Panc1 (cell line): ENCODE results near the gene HOXB13. TPM values are rescaled to one million over a fixed set of nuclear protein-coding genes. Genes with fewer than 3 reads are reported as not detected.

Experiments
- ATAC-seq: fragments of 200-7000 bp; cut with Tn5 transposase; 2 replicates; pipeline ENCODE4 v1.9.1; 2020; ENCODE audit warnings: mild to moderate bottlenecking, moderate library complexity
- BruUV-seq: library from RNA; stranded (reverse); fragments of 400-500 nt; replicated peaks from 2 replicates; lab custom pipeline; 2021; lab: Mats Ljungman, UMichigan
- CTCF ChIA-PET: fragments of 300-600 bp; sonication (Branson Sonifier 250); formaldehyde crosslinking; loops from one replicate; lab custom pipeline; 2022; ENCODE audit warnings: antibody characterized with exemption; lab: Charles Lee
- POLR2A ChIA-PET: fragments of 300-600 bp; sonication (Branson Sonifier 250); formaldehyde crosslinking; loops from one replicate; lab custom pipeline; 2022; ENCODE audit warnings: antibody characterized with exemption; lab: Charles Lee
- DNase-seq: peaks from one replicate; pipeline ENCODE4 v3.0.0-alpha.2; 2010; ENCODE audit warnings: low read depth, low spot score
- H3K27ac ChIP-seq: 2 replicates; pipeline ENCODE4 v1.5.1; 2011; ENCODE audit warnings: mild to moderate bottlenecking, low read length, inconsistent platforms
- H3K27me3 ChIP-seq: fragments of 200-500 bp; sonication (Bioruptor generic); 2 replicates; pipeline ENCODE4 v1.6.0; 2014; ENCODE audit warnings: low read length, inconsistent platforms; ENCODE audit not compliant: control insufficient read depth, insufficient read depth
- H3K36me3 ChIP-seq: fragments of 200-500 bp; sonication (Bioruptor generic); 2 replicates; pipeline ENCODE4 v1.5.1; 2014; ENCODE audit warnings: inconsistent platforms, mild to moderate bottlenecking, low read length, moderate library complexity; ENCODE audit not compliant: control insufficient read depth, insufficient read depth
- H3K4me1 ChIP-seq: 2 replicates; pipeline ENCODE4 v1.5.1; 2011; ENCODE audit warnings: inconsistent platforms, mild to moderate bottlenecking, low read length, moderate library complexity; ENCODE audit not compliant: control insufficient read depth, insufficient read depth
- H3K4me3 ChIP-seq, 2 experiments: 2 replicates each; pipeline ENCODE4 v1.5.1; 2011 to 2012; ENCODE audit warnings: low read depth in 2 of 2, low read length in 2 of 2, mild to moderate bottlenecking in 2 of 2, inconsistent platforms in 1 of 2, moderate library complexity in 1 of 2
- H3K9me3 ChIP-seq: fragments of 200-500 bp; sonication (Bioruptor generic); 2 replicates; pipeline ENCODE4 v1.5.1; 2014; ENCODE audit warnings: low read depth, mild to moderate bottlenecking, inconsistent platforms, low read length, moderate library complexity; ENCODE audit not compliant: control insufficient read depth, insufficient read depth
- CTCF ChIP-seq: fragments of 450-650 bp; IDR thresholded peaks from 2 replicates; pipeline ENCODE4 v1.5.1; 2017; ENCODE audit warnings: mild to moderate bottlenecking
- POLR2AphosphoS5 ChIP-seq: IDR thresholded peaks from 2 replicates; pipeline ENCODE4 v1.6.1; 2012; ENCODE audit warnings: mild to moderate bottlenecking, low read depth, low read length, moderate library complexity
- REST ChIP-seq, 2 experiments: IDR thresholded peaks; 2 replicates each; pipeline ENCODE4 v1.6.1; 2011 to 2012; ENCODE audit warnings: low read depth in 2 of 2, control low read depth in 1 of 2, low read length in 1 of 2, mild to moderate bottlenecking in 1 of 2, moderate library complexity in 1 of 2; ENCODE audit not compliant: insufficient read depth in 1 of 2
- SIN3A ChIP-seq: IDR thresholded peaks from 2 replicates; pipeline ENCODE4 v1.6.1; 2012; ENCODE audit warnings: low read depth, mild to moderate bottlenecking, low read length, moderate library complexity, borderline replicate concordance; ENCODE audit not compliant: insufficient read depth
- TCF7L2 ChIP-seq: IDR thresholded peaks from 2 replicates; pipeline ENCODE4 v1.6.1; 2011; ENCODE audit warnings: mild to moderate bottlenecking, low read depth, low read length, inconsistent platforms
- in situ Hi-C: cut with HindIII; loops from 2 replicates; pipeline ENCODE4 v1.10.0; 2016; ENCODE audit warnings: low sequenced_read_pairs, low pct_unique_long_range_greater_than_20kb
- intact Hi-C: fragments of 100-400 bp; cut with micrococcal nuclease; formaldehyde crosslinking; loops from one replicate; pipeline ENCODE4 v1.10.0; 2022; ENCODE audit not compliant: unreplicated experiment
- total RNA-seq: library from RNA; stranded (reverse); gene quantifications from one replicate; pipeline ENCODE4 v1.2.1, GENCODE V29; 2021; ENCODE audit not compliant: unreplicated experiment

HOXB13 gene
- total RNA-seq, 1 experiment from 2014 or later: 8.1 TPM

- no peaks in the 10 kb centered on the region; the same call in 1 of the 2 replicates for H3K27me3 ChIP-seq
- no peaks in the 10 kb centered on the region for H3K36me3 ChIP-seq
- no peaks in the 10 kb centered on the region for H3K9me3 ChIP-seq
- no peak for DNase-seq
- TF ChIP-seq SIN3A: no peak
- no peak for TF ChIP-seq POLR2AphosphoS5
- TF ChIP-seq TCF7L2: no peak
- TF ChIP-seq CTCF: no peak
- no peak for TF ChIP-seq REST (IDR thresholded peaks at IDR 0.05; ENCODE audit: insufficient read depth in 1 of 2, low read depth in 2 of 2, low read length in 1 of 2)
- no peaks in the 10 kb centered on the region for H3K4me1 ChIP-seq
- ChIA-PET CTCF (interaction anchor here (1.2 kb wide), 1 partner anchor 141 kb away, joined by 4 read pairs; no protein-coding TSS in a partner anchor), POLR2A (interaction anchor here (0.7 kb wide), 1 partner anchor 10 kb away, joined by 3 read pairs; the partner anchor contains the start of gene HOXB13)
- H3K27ac ChIP-seq: no peak overlapping the region
- intact Hi-C loops (no loop called here), in situ Hi-C loops (loop anchor here (5.0 to 10.0 kb wide), 2 partner anchors 64 to 166 kb away; partner anchors contain the start of gene UBE2Z)
- no peak for ATAC-seq
- no TSS peak for BruUV-seq
- no peak overlapping the region for H3K4me3 ChIP-seq
Observed at GRCh38 chr17:48738424-48738802, 9.9 kb upstream of the HOXB13 start.

- no peak for ATAC-seq
- no peaks in the 10 kb centered on the region for H3K9me3 ChIP-seq
- no TSS peak for BruUV-seq
- H3K27ac ChIP-seq: no peak overlapping the region
- ChIA-PET CTCF (interaction anchor here (1.1 to 1.2 kb wide), 2 partner anchors 142 to 147 kb away, joined by 4 to 6 read pairs; no protein-coding TSS in a partner anchor), POLR2A (interaction anchor here (0.5 to 0.7 kb wide), 4 partner anchors 9 to 93 kb away, joined by 3 to 8 read pairs (median 5); partner anchors contain the start of gene HOXB13)
- no peaks in the 10 kb centered on the region; the same call in 1 of the 2 replicates for H3K27me3 ChIP-seq
- H3K36me3 ChIP-seq: no peaks in the 10 kb centered on the region
- intact Hi-C loops: no loop called here
- in situ Hi-C loops: loop anchor here (5.0 to 10.0 kb wide), 2 partner anchors 65 to 167 kb away; partner anchors contain the start of gene UBE2Z
- no peak overlapping the region for H3K4me3 ChIP-seq
- H3K4me1 ChIP-seq: no peaks in the 10 kb centered on the region
- no peak for DNase-seq
- TF ChIP-seq REST (IDR thresholded peaks at IDR 0.05; ENCODE audit: insufficient read depth in 1 of 2, low read depth in 2 of 2, low read length in 1 of 2) (no peak), CTCF (no peak), TCF7L2 (no peak), SIN3A (no peak), POLR2AphosphoS5 (no peak)
Observed at GRCh38 chr17:48737330-48738043, 8.9 kb upstream of the HOXB13 start.
